NCI-H1417 treated with DMSO at 0.1 percent for 48 hours (cell line): ENCODE measurements around the gene SLC25A44.

Experiments used
- DNase-seq: peaks from one replicate; lab custom pipeline; 2025; lab: John Stamatoyannopoulos, UW

Gene SLC25A44, protein sequence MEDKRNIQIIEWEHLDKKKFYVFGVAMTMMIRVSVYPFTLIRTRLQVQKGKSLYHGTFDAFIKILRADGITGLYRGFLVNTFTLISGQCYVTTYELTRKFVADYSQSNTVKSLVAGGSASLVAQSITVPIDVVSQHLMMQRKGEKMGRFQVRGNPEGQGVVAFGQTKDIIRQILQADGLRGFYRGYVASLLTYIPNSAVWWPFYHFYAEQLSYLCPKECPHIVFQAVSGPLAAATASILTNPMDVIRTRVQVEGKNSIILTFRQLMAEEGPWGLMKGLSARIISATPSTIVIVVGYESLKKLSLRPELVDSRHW

GRCh38 chr1:156193488-156194299, at the start of gene SLC25A44:
Gene SLC25A44, plus strand, starts transcription at chr1:156194104. Its CDS starts 5,744 bp downstream, at chr1:156199848.
- DNase-seq: peak; percentile 96

GRCh38 chr1:156144742-156145141, 49.2 kb upstream of the SLC25A44 start:
- DNase-seq: no peak

GRCh38 chr1:156145650-156146019, 48.3 kb upstream of the SLC25A44 start:
- no peak for DNase-seq

DNA sequence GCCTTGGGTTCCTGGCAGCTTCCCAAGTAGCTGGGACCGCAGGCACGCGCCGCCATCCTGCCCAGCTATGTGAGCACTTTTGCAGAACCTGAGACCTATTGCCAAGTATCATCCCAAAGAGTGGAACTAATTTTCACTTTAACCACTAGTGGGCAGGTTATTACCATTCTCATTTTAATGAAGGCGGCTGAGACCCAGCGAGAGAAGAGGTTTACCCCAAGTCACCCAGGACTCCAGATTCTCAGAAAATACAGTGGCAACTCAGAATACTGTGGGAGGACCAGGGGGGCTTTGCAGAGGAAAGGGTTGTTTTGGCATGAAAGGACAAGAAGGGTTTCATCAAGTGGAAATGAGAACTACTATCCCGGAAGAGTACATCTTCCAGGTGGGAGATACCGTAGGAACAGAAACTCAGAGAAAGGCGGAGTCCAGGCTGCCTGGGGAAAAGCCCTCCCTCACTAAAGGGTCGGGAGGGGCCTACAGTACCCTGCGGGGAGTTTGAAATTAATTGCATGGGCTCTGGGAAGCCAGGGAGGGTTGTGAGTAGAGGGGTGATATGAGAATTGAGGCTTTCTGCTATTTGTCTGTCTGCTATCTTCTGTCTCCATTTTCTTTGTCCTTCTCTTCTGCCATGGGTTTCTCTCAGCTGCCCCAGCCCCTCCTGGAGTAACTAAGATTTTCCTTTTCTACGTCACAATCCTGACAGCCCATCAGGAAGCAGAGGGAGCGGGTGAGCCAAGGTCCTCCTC, 47.7 kb upstream of the SLC25A44 start:
- DNase-seq: peak; percentile 6

GRCh38 chr1:156146769-156147405, 47.0 kb upstream of the SLC25A44 start:
- DNase-seq: no peak

DNA sequence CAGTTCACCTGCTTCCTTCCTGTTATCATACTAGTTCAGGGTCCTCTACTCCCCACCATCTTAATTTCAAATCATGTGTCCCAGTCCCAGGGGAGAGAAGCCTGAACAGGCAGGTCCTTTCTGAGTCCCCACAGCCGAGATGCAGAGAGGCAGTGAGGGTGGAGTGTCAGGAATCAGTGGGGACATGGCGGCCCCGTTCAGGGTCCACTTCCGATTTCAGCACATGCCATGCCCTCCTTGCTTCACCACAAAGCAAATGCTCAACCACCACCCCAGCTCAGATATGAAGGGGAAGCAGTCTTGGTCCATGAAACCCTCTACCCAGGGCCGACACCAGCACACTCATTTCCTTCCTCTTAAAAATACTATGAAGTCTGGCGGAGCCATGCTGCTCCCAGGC, 45.7 kb upstream of the SLC25A44 start:
- DNase-seq: no peak

DNA sequence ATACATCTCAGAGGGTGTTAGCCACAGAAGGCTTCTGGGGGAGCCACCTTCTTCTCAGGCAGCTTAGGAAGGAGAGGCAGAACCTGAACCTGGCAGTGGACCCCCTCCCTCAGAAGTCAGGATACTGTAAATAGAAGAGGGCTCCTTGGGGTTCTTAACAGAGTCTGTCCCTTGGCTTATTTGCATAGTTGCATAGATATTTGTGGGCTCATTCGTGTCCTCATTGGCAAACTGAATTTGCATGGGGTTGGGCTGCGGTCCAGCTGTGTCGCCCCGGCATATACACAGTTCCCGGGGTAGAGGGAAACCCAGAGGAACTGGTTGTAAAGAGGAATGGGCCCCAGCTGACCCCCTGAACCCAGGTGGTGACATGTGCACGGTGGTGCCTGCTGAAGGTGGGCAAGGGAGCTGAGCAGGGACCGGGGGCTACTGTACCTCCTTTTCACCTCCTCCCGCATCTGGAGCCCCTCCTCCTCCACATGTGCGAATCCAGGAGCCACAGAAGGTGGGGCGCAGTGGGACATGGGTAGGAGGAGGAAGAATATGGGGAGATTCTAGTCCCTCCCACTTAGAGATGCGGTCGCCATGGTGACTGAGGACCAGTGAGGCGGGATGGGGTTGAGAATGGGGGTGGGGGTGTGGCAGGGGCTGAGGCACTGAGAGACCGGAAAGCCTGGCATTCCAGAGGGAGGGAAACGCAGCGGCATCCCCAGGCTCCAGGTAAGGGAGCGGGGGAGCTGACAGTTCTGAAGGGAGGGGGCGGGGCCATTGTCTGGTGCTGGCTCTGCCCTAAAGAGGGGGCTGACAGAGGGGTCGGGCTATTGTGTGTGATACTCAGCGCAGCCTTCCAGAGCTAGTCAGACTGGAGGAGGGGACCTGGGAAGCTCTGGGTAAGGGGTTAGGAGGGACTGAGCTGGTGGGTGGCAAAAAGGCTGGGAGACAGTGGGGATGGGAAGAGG, 44.3 kb upstream of the SLC25A44 start:
- no peak for DNase-seq

DNA sequence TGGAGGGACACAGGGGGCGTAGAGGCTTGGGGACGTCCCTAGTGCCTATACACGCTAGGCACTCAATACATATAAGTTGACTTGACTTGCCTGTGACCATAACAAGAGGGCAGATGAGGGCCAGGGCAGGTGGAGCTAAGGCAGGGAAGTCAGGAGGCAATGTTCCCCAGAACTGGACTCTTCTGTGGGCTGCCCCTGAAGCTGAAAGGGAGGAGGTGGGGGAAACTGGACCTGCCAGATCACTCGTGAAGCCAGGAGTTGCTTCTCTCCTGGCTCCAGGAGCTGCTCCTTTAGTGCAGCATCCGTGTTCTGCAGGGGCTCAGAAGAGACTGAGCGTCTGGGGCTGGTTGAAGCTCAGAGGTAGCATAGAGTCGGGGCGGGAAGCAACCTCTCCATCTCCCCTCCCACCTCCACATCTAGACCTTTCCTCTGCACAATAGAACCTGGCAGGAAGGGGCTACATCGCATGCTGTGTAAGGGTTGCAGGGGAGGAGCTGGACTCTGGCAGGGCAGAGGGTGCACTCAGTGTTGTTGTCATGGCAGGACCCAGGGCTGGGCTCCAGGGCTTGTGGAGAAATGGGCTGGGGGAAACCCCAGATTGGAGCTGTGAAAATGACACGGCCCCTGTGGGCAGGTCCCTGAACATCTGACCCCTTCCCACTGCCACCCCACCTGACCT, 43.4 kb upstream of the SLC25A44 start:
- DNase-seq: no peak

GRCh38 chr1:156151093-156151688, 42.7 kb upstream of the SLC25A44 start:
- DNase-seq: no peak

DNA sequence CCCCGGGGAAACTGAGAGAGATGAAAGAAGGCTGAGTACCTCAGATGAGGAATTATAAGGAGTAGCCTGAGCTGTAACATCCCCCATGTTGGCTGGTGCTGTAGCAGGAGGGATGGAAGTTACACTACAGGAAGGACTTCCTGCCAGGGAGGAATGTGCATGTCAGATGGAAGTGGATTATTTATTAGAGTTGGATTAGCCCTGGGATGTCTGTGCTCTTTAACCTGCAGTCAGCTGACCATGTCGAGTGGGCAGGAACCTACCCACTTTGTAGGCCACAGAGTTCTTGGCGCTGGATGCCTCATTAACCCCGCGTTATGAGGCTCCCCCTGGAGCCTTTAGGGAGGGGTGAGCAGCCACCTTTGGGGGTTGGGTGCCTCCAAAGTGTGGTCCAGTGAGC, 41.3 kb upstream of the SLC25A44 start:
- no peak for DNase-seq

DNA sequence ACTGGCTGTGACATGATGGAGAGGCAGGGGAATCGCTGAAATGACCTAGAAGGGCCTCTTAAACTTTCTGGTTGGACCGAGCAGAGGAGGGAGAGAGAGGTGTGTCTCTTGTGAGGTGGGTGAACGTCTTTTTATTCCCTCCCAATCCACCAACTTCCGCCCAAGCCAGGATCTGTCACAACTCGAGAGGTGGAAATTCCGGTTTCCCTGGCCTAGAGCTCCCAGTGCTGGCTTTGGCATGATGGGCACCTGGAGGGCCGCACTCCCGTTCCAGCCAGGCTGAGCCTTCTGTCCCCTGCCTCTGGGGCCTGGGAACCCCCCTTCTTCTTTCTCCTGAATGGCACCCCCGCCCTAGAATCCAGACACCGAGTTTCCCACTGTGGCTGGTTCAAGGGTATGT, 40.5 kb upstream of the SLC25A44 start, which contains the start of gene SEMA4A:
Gene SEMA4A (plus strand): TSS at position 224 of the 400 bp plus-strand sequence. CDS start 994 bp downstream, outside the sequence.
- DNase-seq: no peak

GRCh38 chr1:156154317-156154749, 39.6 kb upstream of the SLC25A44 start:
- no peak for DNase-seq

GRCh38 chr1:156155756-156156510, 38.0 kb upstream of the SLC25A44 start:
- no peak for DNase-seq

DNA sequence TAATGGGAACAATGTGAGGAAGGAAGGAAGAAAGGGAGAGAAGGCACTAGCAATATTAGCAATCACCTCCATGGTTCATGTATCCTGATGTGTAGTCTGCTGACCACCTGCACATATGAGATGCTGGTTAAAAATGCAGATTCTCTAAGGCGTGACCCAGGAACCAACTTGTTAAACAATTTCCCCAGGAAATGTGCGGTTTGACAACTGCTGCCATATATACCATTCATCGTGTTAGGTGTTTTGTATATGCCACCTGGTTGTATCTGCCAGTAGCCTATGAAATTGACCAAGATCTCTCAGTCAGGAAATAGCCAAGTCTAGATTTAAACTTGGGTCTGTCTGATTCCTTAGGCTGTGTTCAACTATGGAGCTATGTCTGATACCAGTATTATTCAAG, 36.4 kb upstream of the SLC25A44 start:
- DNase-seq: no peak

DNA sequence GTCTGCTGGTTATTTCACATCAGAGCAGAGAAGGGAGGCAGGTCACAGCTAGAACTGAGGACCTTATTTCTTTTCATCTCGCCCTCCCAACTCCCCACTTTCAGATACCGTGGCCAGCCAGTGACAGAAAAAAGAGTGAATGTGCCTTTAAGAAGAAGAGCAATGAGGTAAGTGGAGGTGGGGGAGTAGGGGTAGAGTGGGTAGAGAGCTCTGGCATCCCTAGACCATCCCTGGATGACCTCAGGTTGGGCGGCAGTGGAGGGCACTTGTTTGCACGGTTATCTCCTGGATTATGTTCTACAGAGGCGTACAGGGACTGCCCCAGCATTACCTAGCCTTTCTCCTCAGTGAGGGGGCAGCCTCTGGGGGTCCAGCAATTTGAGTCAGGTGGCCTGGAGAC, 35.9 kb upstream of the SLC25A44 start:
- DNase-seq: no peak

DNA sequence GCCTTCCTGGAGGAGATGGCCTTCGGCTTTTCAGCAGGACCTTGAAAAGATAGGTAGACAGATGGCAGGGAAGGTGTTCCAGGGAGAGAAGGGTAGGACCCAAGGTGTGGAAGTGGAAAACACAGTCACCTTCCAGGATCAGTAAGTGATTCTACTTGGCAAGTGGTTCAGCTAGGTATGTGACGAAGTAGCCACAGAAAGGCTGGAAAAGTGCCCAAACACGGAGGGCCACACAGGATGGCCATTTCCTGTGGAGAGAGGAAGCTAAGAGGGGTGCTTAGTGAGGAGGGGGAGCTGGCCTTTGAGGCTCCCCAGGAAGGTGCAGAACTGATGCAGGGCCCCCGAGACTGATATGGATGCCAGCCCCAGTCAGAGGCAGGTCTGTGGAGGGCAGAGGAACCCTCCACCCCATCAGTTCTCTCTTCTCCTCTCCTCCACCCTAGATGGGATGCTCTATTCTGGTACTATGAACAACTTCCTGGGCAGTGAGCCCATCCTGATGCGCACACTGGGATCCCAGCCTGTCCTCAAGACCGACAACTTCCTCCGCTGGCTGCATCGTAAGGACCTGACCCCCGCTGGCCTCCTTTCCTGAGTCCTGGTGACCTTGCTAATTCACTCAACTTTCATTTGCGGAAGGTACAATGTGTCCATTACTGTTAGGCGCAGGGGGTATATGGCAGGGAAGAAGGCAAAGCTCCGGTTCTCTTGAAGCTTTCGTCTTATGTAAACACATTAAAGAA, 33.7 kb upstream of the SLC25A44 start:
- DNase-seq: no peak

- DNase-seq: no peak
These were observed 33.1 kb upstream of the SLC25A44 start for GRCh38 chr1:156160743-156161171.

- no peak for DNase-seq
These were observed 31.4 kb upstream of the SLC25A44 start for GRCh38 chr1:156162430-156163037.
